Skeletal muscle tissue (tissue), 4 donors: ENCODE results near the gene ZDHHC18. TPM values are rescaled to one million over a fixed set of nuclear protein-coding genes. Genes with fewer than 3 reads are reported as not detected.
A peak's percentile ranks its signal among the peaks of the same experiment; 100 is the strongest.

Experiments used
- H3K27ac ChIP-seq: one replicate; pipeline ENCODE4 v1.7.0; 2013; ENCODE audit warnings: mild to moderate bottlenecking, low read depth, low read length, inconsistent platforms
- H3K27me3 ChIP-seq, 3 donors: one replicate each; pipeline ENCODE4 v1.7.0; 2013; ENCODE audit warnings: low read length in 3 of 3; ENCODE audit not compliant: control insufficient read depth in 3 of 3, insufficient read depth in 3 of 3
- H3K36me3 ChIP-seq, 3 donors: one replicate each; pipeline ENCODE4 v1.7.0; 2013; ENCODE audit warnings: low read length in 3 of 3; ENCODE audit not compliant: control insufficient read depth in 3 of 3, insufficient read depth in 3 of 3
- H3K4me1 ChIP-seq, 3 donors: one replicate each; pipeline ENCODE4 v1.7.0; 2013; ENCODE audit warnings: low read length in 3 of 3, mild to moderate bottlenecking in 3 of 3; ENCODE audit not compliant: control insufficient read depth in 3 of 3, insufficient read depth in 3 of 3
- H3K4me3 ChIP-seq, 3 donors: one replicate each; pipeline ENCODE4 v1.7.0; 2013; ENCODE audit warnings: low read length in 3 of 3
- H3K9ac ChIP-seq, 3 donors: one replicate each; pipeline ENCODE4 v1.7.0; 2013; ENCODE audit warnings: low read length in 3 of 3, mild to moderate bottlenecking in 3 of 3, moderate library complexity in 2 of 3, low read depth in 1 of 3
- H3K9me3 ChIP-seq, 3 donors: one replicate each; pipeline ENCODE4 v1.7.0; 2013; ENCODE audit warnings: low read length in 3 of 3; ENCODE audit not compliant: control insufficient read depth in 3 of 3
- total RNA-seq: library from RNA; depleted of rRNA; stranded (reverse); fragments of >200 nt; gene quantifications from one replicate; pipeline ENCODE4 v1.2.3, GENCODE V29; 2014
- donor health status: Osteomylitis.

Gene ZDHHC18
- total RNA-seq, 1 donor from 2014 or later: 3.7 TPM

- no peak overlapping the region for H3K4me3 ChIP-seq
- no peak overlapping the region for H3K9ac ChIP-seq
- H3K36me3 ChIP-seq: peaks cover 36 to 53% (median 50%) of the 10 kb centered on the region in 3 donors
- H3K27me3 ChIP-seq: no peaks in the 10 kb centered on the region
- no peaks in the 10 kb centered on the region for H3K9me3 ChIP-seq
- H3K27ac ChIP-seq: no peak overlapping the region
- H3K4me1 ChIP-seq: peaks cover 3 to 6% (median 5%) of the 10 kb centered on the region in 3 donors
Measured at GRCh38 chr1:26855636-26856035, 29.1 kb downstream of the ZDHHC18 start.

GRCh38 chr1:26856181-26856580 is 29.7 kb downstream of the ZDHHC18 start:
- Histone ChIP-seq H3K9me3 (no peaks in the 10 kb centered on the region), H3K36me3 (peaks cover 30 to 48% (median 44%) of the 10 kb centered on the region in 3 donors), H3K4me3 (no peak overlapping the region)

GRCh38 chr1:26856604-26857469 is 30.3 kb downstream of the ZDHHC18 start:
- Histone ChIP-seq H3K9me3 (no peaks in the 10 kb centered on the region), H3K9ac (no peak overlapping the region), H3K27me3 (no peaks in the 10 kb centered on the region), H3K4me3 (no peak overlapping the region), H3K27ac (no peak overlapping the region), H3K4me1 (peaks cover 3 to 6% (median 5%) of the 10 kb centered on the region in 3 donors), H3K36me3 (peaks cover 24 to 41% (median 38%) of the 10 kb centered on the region in 3 donors)

More at GRCh38 chr1:26856181-26856580, 29.7 kb downstream of the ZDHHC18 start:
- no peak overlapping the region for H3K9ac ChIP-seq
- no peak overlapping the region for H3K27ac ChIP-seq
- no peaks in the 10 kb centered on the region for H3K27me3 ChIP-seq
- peaks cover 3 to 6% (median 5%) of the 10 kb centered on the region in 3 donors for H3K4me1 ChIP-seq

- Histone ChIP-seq H3K9ac (no peak overlapping the region), H3K27ac (no peak overlapping the region), H3K4me3 (no peak overlapping the region), H3K36me3 (peaks cover 16 to 34% (median 31%) of the 10 kb centered on the region in 3 donors), H3K9me3 (no peaks in the 10 kb centered on the region), H3K27me3 (no peaks in the 10 kb centered on the region), H3K4me1 (peaks cover 3 to 6% (median 5%) of the 10 kb centered on the region in 3 donors)
Measured at GRCh38 chr1:26857473-26858060, 31.1 kb downstream of the ZDHHC18 start.

GRCh38 chr1:26858160-26858559 is 31.7 kb downstream of the ZDHHC18 start:
- H3K27me3 ChIP-seq: no peaks in the 10 kb centered on the region
- H3K9me3 ChIP-seq: no peaks in the 10 kb centered on the region
- peaks cover 15 to 30% (median 25%) of the 10 kb centered on the region in 3 donors for H3K36me3 ChIP-seq
- H3K4me3 ChIP-seq: no peak overlapping the region
- H3K9ac ChIP-seq: no peak overlapping the region
- no peak overlapping the region for H3K27ac ChIP-seq
- peaks cover 0 to 6% (median 2%) of the 10 kb centered on the region in 3 donors for H3K4me1 ChIP-seq

- Histone ChIP-seq H3K4me1 (peaks cover 2 to 9% (median 7%) of the 10 kb centered on the region in 3 donors), H3K27me3 (no peaks in the 10 kb centered on the region)
Measured at GRCh38 chr1:26858891-26859640, 32.6 kb downstream of the ZDHHC18 start.

GRCh38 chr1:26861286-26861701 is 34.8 kb downstream of the ZDHHC18 start:
- Histone ChIP-seq H3K27ac (no peak overlapping the region), H3K27me3 (no peaks in the 10 kb centered on the region), H3K4me1 (peaks cover 14 to 22% (median 19%) of the 10 kb centered on the region in 3 donors), H3K36me3 (peaks cover 0 to 3% (median 0%) of the 10 kb centered on the region in 3 donors), H3K9ac (no peak overlapping the region), H3K9me3 (no peaks in the 10 kb centered on the region), H3K4me3 (no peak overlapping the region)

More at GRCh38 chr1:26858891-26859640, 32.6 kb downstream of the ZDHHC18 start:
- Histone ChIP-seq H3K4me3 (no peak overlapping the region), H3K27ac (no peak overlapping the region), H3K9me3 (no peaks in the 10 kb centered on the region), H3K9ac (no peak overlapping the region), H3K36me3 (peaks cover 8 to 23% (median 17%) of the 10 kb centered on the region in 3 donors)

- peaks cover 14 to 22% (median 19%) of the 10 kb centered on the region in 3 donors for H3K4me1 ChIP-seq
- peaks cover 0 to 2% (median 0%) of the 10 kb centered on the region in 3 donors for H3K36me3 ChIP-seq
Measured at GRCh38 chr1:26861889-26862378, 35.4 kb downstream of the ZDHHC18 start.

GRCh38 chr1:26862781-26863684 is 36.5 kb downstream of the ZDHHC18 start, which contains the start of gene SFN:
Gene SFN, plus strand, starts transcription at chr1:26863149. Its CDS starts 64 bp downstream, at chr1:26863213.
- Histone ChIP-seq H3K9me3 (no peaks in the 10 kb centered on the region), H3K27me3 (no peaks in the 10 kb centered on the region), H3K27ac (peak within 1 kb of the TSS; percentile 70), H3K4me3 (peak within 1 kb of the TSS; percentile 90 to 91 (median 91)), H3K36me3 (no peaks in the 10 kb centered on the region), H3K9ac (peak within 1 kb of the TSS in 2 of 3 donors; percentile 69 to 84), H3K4me1 (peaks cover 14 to 22% (median 15%) of the 10 kb centered on the region in 3 donors)

More at GRCh38 chr1:26861889-26862378, 35.4 kb downstream of the ZDHHC18 start:
- H3K4me3 ChIP-seq: no peak overlapping the region
- H3K9ac ChIP-seq: no peak overlapping the region
- H3K9me3 ChIP-seq: no peaks in the 10 kb centered on the region
- no peak overlapping the region for H3K27ac ChIP-seq
- no peaks in the 10 kb centered on the region for H3K27me3 ChIP-seq
